ENCODE data around the gene KCND3.

GRCh38 chr1:111768625-111769024 lies 220.8 kb downstream of the KCND3 start:
- TF ChIP-seq CTCF (conservative IDR thresholded peaks at IDR 0.05) (no peak), EZH2 (IDR thresholded peaks at IDR 0.05; ENCODE audit: low read depth) (no peak)

Measured in PC-9 (cell line).